Measurements from ENCODE around the gene NRDE2. TPM values are rescaled to one million over a fixed set of nuclear protein-coding genes. Genes with fewer than 3 reads are reported as not detected.

The NRDE2 gene, protein sequence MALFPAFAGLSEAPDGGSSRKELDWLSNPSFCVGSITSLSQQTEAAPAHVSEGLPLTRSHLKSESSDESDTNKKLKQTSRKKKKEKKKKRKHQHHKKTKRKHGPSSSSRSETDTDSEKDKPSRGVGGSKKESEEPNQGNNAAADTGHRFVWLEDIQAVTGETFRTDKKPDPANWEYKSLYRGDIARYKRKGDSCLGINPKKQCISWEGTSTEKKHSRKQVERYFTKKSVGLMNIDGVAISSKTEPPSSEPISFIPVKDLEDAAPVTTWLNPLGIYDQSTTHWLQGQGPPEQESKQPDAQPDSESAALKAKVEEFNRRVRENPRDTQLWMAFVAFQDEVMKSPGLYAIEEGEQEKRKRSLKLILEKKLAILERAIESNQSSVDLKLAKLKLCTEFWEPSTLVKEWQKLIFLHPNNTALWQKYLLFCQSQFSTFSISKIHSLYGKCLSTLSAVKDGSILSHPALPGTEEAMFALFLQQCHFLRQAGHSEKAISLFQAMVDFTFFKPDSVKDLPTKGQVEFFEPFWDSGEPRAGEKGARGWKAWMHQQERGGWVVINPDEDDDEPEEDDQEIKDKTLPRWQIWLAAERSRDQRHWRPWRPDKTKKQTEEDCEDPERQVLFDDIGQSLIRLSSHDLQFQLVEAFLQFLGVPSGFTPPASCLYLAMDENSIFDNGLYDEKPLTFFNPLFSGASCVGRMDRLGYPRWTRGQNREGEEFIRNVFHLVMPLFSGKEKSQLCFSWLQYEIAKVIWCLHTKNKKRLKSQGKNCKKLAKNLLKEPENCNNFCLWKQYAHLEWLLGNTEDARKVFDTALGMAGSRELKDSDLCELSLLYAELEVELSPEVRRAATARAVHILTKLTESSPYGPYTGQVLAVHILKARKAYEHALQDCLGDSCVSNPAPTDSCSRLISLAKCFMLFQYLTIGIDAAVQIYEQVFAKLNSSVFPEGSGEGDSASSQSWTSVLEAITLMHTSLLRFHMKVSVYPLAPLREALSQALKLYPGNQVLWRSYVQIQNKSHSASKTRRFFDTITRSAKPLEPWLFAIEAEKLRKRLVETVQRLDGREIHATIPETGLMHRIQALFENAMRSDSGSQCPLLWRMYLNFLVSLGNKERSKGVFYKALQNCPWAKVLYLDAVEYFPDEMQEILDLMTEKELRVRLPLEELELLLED
- total RNA-seq = 10 to 100 TPM; 27.5 TPM

- POLR2A ChIA-PET = no interaction called here
- CTCF ChIA-PET = no interaction called here
Measured at GRCh38 chr14:90331497-90332270, at the start of gene NRDE2. TSS of gene NRDE2 (minus strand) at chr14:90331941. CDS start at chr14:90331904, 37 bp downstream.

DNA sequence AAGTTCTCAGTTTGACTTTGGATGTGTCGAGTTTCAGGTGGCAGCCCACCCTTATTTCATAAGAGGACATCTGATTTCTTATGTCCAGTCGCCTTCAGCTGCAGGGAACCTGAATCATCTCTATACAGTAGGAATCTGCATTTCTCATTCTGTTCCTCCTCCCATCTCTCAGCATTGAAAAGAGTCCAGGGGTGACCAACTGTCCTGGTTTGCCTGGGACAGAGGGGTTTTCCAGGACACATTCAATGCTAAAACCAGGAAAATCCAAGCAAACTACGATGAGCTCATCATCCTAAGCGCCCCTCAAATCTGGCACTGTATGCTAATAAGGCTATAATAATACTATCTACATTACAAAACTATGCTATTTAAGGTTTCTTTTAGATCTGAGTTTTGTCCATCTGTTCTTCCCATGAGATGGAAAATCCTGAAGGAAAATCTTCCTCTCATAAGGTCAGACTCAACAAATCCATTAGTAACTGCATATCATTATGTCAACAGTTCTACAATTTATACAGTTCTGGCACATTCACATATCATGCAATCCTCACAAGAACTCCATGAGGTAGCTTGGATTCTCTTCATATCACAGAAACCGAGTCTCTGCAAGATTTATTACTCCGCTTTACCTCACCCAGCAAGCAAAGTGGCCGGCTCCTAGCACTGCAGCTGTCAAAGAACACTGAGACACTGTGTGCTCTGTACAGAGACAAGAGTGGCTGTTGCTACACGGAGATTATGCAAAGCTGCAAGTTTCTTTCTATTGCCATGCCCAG, 49.5 kb upstream of the NRDE2 start:
- POLR2A ChIA-PET = interaction anchor here (1.4 to 5.9 kb wide), 3 partner anchors 15 to 425 kb away, joined by 4 to 101 read pairs (median 67); partner anchors contain the start of gene CALM1
- CTCF ChIA-PET = interaction anchor here (1.5 to 1.6 kb wide), 2 partner anchors 19 to 377 kb away, joined by 3 to 8 read pairs; no protein-coding TSS in a partner anchor

GRCh38 chr14:90379106-90379505, 47.4 kb upstream of the NRDE2 start:
- POLR2A ChIA-PET = interaction anchor here (1.2 kb wide), 1 partner anchor 18 kb away, joined by 9 read pairs; no protein-coding TSS in a partner anchor
- CTCF ChIA-PET = no interaction called here

- ChIA-PET CTCF (no interaction called here), POLR2A (interaction anchor here (0.6 to 1.2 kb wide), 2 partner anchors 19 to 27 kb away, joined by 4 to 9 read pairs; no protein-coding TSS in a partner anchor)
Measured at GRCh38 chr14:90378249-90378648, 46.5 kb upstream of the NRDE2 start.

- ChIA-PET POLR2A (no interaction called here), CTCF (no interaction called here)
Measured at GRCh38 chr14:90375934-90376333, 44.2 kb upstream of the NRDE2 start.

GRCh38 chr14:90374813-90375212, 43.1 kb upstream of the NRDE2 start:
- POLR2A ChIA-PET = no interaction called here
- CTCF ChIA-PET = interaction anchor here (0.7 kb wide), 1 partner anchor 25 kb away, joined by 3 read pairs; no protein-coding TSS in a partner anchor

DNA sequence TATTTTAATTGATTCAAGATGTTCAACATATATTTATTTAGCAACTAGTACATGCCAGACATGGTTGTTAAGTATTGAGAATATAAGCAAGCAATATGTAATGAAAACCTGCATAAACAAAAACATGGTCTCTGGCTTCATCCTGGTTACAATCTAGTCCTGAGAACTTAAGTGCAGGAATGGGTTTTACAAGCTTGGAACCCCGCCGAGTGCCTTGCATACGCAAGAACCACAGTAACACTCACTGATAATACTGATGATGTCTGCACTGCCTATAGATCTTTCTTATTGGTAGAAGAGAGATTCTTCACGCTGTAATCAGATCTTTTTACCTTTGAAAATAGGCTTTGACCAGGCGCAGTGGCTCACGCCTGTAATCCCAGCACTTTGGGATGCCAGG, 42.1 kb upstream of the NRDE2 start:
- ChIA-PET POLR2A (interaction anchor here (0.7 kb wide), 1 partner anchor 320 kb away, joined by 7 read pairs; no protein-coding TSS in a partner anchor), CTCF (interaction anchor here (0.7 to 2.2 kb wide), 2 partner anchors 23 to 25 kb away, joined by 6 read pairs; partner anchors contain the start of gene CALM1)

GRCh38 chr14:90368946-90369721, 37.4 kb upstream of the NRDE2 start:
- ChIA-PET POLR2A (no interaction called here), CTCF (interaction anchor here (1.5 kb wide), 1 partner anchor 13 kb away, joined by 3 read pairs; no protein-coding TSS in a partner anchor)

GRCh38 chr14:90362558-90362896, 30.8 kb upstream of the NRDE2 start:
- ChIA-PET CTCF (no interaction called here), POLR2A (no interaction called here)

GRCh38 chr14:90361865-90362557, 30.3 kb upstream of the NRDE2 start:
- CTCF ChIA-PET = no interaction called here
- POLR2A ChIA-PET = no interaction called here

- POLR2A ChIA-PET = no interaction called here
- CTCF ChIA-PET = interaction anchor here (1.3 kb wide), 1 partner anchor 9 kb away, joined by 4 read pairs; no protein-coding TSS in a partner anchor
Measured at GRCh38 chr14:90358359-90358758, 26.6 kb upstream of the NRDE2 start.

GRCh38 chr14:90356925-90357324, 25.2 kb upstream of the NRDE2 start:
- ChIA-PET CTCF (no interaction called here), POLR2A (no interaction called here)

DNA sequence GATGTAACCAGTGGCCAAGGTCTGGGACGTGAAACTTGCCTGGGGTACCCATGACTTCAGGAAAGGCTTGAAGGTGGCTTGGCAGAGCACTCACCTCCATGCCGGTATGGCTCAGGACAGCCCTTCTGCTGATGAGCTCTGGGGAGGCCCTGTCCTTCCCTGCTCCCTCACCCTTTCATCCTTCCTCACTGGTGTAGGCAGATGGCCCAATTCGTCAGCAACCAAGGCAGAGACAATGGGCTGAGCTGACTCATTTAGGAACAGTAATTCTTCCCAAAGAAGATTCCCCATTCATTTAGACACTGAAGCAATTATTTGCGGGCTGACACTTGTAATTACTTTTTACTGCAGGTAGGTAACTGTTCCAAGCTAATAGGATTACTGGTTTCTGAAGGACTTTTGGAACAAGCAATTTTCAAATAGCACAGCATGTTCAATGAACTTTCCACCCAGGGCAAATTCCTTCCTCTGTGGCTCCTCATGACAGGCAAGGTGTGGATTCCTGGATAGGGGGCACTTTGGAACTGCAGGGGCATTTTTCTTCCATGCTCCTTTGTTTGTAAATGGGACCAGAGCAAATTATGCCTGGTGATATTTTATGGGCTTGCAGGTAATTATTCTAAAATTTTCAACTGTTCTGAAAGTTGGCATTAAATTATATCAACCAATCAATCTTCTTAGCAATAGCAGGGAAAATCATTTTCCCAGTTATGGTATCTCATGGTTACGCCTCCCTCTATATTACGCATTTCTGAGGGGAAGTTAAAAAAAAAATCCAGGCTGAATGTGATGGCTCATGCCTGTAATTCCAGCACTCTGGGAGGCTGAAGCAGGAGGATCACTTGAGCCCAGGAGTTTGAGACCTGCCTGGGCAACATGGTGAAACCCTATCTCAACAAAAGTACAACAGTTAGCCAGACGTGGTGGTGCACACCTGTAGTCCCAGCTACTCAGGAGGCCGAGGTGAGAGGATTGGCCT, 24.1 kb upstream of the NRDE2 start:
- ChIA-PET CTCF (no interaction called here), POLR2A (no interaction called here)

DNA sequence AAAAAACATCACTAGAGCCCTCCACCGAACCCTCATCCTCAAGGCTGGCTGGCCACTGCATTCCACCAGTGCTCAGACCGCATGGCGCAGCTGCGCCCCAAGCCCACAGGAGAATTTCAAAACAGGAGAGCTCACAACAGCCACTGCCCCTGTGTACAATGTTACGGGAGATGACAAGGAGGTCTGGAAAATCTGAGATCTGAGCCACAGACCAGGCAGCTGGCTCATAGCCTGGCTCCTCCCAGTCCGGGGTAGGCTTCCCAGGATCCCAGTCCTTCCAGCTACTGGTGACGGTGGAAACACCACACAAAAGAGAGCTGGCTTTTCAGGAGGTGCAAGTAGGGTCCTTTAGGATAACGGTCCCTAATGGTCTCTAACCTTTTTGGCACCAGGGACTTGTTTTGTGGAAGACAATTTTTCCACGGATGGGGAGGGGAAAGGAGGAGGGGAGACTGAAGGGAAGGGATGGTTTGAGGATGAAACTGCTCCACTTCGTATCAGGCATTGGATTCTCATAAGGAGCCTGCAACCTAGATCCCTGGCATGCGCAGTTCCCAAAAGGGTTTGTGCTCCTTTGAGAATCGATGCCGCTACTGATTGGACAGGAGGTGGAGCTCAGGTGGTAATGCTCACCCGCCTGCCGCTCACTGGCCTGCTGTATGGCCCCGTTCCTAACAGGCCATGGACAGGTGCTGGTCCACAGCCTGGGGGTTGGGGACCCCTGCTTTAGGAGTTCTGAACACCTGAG, 23.0 kb upstream of the NRDE2 start:
- ChIA-PET CTCF (no interaction called here), POLR2A (no interaction called here)

- CTCF ChIA-PET = interaction anchor here (1.0 kb wide), 1 partner anchor 8 kb away, joined by 3 read pairs; no protein-coding TSS in a partner anchor
- POLR2A ChIA-PET = no interaction called here
Measured at GRCh38 chr14:90349739-90350138, 18.0 kb upstream of the NRDE2 start.

Data from activated CD8-positive, alpha-beta memory T cell treated with anti-CD3 and anti-CD28 coated beads for 36 hours (primary cell).